ENCODE data around the gene FAM163B.

Gene FAM163B

DNA sequence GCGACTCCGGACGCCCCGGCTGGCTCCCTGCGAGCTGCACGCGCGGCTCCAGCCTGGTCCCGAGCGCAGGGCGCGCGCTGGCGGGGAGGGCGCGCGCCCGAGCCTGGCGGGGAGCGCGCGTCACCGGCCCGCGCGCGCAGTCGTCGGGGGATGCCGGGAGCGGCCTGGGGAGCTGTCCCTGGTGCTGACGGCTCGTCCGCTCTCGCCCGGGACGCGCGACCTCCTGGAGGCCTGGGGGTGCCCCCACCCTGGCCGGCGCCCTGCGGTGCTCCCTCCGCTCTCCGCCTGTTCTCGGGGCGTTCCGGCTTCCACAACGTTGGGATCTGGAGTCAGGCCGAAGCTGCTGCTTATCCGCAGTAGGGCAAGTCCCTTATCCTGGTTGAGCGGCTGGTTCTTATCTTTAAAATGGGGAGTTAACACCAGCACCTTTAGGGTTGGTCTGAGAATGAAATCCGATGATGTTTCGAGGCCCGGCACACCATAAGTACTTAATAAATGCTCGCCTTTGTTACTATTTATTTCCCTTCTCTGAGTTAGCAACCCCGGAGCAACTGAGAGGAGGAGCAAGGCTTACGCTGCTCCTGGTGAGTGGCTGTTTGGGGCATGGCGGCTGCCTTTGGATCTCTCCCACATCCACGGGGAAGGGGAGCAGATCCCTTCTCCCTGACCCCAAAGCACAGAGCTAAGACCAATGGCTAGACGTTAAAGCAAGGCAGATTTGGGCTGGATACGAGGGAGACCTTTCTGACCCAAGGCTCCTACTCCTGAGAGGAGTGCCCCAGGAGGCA, at the start of gene FAM163B:
Gene FAM163B (minus strand): TSS at position 79 of the 788 bp plus-strand sequence. CDS start 29,166 bp downstream, outside the sequence.
- TF ChIP-seq, protein P1, sequence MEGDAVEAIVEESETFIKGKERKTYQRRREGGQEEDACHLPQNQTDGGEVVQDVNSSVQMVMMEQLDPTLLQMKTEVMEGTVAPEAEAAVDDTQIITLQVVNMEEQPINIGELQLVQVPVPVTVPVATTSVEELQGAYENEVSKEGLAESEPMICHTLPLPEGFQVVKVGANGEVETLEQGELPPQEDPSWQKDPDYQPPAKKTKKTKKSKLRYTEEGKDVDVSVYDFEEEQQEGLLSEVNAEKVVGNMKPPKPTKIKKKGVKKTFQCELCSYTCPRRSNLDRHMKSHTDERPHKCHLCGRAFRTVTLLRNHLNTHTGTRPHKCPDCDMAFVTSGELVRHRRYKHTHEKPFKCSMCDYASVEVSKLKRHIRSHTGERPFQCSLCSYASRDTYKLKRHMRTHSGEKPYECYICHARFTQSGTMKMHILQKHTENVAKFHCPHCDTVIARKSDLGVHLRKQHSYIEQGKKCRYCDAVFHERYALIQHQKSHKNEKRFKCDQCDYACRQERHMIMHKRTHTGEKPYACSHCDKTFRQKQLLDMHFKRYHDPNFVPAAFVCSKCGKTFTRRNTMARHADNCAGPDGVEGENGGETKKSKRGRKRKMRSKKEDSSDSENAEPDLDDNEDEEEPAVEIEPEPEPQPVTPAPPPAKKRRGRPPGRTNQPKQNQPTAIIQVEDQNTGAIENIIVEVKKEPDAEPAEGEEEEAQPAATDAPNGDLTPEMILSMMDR (IDR thresholded peaks at IDR 0.05; ENCODE audit: low read depth, low read length), result no peak

DNA sequence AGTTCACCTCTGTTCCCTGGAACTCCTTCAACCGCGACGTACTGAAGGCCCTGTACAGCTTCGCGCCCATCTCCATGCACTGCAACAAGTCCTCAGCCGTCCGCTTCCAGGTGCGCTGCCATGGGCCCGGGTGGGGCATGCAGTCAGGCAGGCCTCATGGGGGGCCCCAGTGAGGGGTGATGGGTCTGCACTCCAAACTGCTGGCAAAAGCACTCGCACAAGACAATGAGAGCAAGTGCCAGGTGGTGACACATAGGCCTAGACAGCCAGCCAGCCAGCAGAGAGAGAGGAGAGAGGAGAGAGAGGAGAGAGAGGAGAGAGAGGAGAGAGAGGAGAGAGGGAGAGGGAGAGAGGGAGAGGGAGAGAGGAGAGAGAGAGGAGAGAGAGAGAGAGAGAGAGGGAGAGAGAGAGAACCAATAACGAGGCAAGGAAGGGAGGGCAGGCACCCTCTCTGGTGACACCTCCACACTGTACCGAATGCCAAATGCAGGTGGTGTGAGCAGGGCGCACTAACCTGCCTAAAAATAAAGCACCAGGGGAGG, 48.0 kb upstream of the FAM163B start:
- no peak overlapping the region for H3K4me3 ChIP-seq (ENCODE audit: low read depth, low read length)
- TF ChIP-seq, protein P1 (IDR thresholded peaks at IDR 0.05; ENCODE audit: low read depth, low read length), result no peak

More for the DNA sequence above, at the start of gene FAM163B:
- H3K4me3 ChIP-seq (ENCODE audit: low read depth, low read length), result no peak within 1 kb of the TSS

DNA sequence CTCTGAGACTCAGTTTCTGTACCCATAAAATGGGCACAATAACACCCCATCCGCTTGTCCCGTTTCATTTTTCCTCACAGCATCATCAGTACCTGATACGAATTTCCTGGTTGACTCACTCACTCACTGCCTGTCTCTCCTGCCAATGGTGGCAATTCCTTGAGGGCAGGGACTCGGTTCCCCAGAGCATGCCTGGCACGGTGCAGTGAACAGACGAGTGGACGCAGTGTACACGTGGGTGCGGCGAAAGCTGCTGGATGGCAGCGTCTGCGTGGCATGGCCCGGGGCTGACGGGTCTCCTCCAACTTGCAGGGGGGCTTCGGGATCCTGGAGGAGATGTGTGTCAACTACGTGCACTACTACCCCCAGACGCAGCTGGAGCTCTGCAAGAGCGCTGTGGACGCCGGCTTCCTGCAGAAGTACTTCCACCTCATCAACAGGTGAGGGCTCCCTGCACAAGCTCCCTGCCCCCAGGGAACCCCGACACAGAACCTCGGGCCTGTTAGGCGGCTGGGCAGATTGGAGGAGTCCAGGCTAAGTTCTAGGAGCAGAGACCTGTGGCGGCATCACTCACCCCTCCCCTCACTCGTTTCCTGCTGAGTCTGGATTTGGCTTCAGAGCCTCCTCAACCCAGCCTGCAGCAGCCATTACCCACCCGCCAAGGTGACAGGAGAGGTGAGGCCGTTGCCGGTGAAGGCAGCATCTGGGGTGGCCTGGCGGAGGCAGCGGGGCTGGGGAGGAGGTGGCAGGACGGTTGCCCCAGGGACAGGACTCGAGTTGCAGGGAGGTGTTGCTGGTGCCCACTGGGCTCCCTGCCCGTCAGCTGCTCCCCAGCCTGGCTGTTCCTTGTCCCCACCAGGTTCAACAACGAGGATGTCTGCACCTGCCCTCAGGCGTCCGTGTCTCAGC, 47.3 kb upstream of the FAM163B start:
- TF ChIP-seq, protein P1 (IDR thresholded peaks at IDR 0.05; ENCODE audit: low read depth, low read length), result no peak
- H3K4me3 ChIP-seq (ENCODE audit: low read depth, low read length), result no peak overlapping the region

DNA sequence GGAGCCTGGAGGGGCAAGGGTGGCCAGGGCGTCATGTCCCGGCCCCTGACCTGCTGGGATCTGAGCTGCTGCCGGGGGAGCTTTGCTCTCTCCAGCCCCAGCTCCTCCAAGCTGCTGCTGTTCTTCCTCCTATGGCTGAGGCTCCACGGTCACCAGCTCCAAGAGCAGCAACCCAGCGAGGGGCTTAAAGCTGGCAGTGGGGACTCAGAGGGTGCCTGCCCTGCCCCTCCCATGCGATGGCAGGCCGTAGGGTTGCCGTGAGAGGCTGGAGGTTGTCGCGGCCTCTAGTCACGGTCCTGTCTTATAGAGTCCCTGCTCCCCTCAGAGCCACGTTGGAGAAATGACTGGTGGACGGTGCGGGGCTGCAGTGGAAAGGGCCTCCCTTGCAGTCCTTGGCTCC, 46.5 kb upstream of the FAM163B start:
- TF ChIP-seq, protein P1 (IDR thresholded peaks at IDR 0.05; ENCODE audit: low read depth, low read length), result no peak

DNA sequence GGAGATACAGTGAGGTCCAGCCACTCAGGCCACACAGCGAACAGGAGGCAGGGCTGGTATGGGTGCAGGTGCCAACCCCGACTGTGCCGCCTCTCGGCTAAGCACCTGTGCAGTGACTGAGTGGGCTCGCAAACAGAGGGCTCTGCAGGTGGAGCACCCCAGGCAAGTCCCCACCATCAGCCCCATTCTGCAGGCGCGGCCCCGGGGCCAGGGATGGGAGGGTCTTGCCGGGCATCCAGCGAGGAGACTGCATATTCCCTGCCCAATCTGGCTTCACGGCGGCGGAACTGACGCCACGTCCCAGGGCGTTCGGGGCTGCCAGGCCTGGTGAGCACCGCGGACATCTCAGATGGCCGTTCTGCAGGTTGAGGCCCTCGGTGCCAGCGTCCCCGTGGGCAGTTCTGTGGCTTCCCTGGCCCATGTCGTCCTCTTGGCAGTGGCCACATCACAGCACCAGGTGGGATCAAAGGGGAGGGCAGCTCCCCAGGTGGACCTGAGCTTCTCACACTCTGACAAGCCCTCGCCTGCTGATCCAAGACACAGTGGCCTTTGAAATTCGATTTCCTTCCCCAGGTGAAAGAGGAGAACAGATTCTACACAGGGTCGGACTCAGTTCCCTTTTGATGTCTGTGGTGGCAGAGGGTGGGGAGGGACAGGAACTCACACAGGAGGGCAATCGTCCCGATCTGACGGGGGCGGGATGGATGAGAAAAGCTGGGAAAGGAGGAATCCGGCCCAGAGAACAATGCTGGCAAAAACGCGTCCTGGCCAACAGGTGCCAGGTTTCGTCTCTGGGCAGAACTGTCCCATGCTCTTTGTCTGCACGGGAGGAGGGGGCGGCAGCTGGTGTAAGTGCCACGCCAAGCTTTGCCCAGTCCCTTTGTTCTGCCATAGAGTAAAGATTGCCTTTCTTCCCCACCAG, 45.8 kb upstream of the FAM163B start:
- H3K4me3 ChIP-seq (ENCODE audit: low read depth, low read length), result no peak overlapping the region
- TF ChIP-seq, protein P1 (IDR thresholded peaks at IDR 0.05; ENCODE audit: low read depth, low read length), result no peak

More for the DNA sequence above, 46.5 kb upstream of the FAM163B start:
- no peak overlapping the region for H3K4me3 ChIP-seq (ENCODE audit: low read depth, low read length)

DNA sequence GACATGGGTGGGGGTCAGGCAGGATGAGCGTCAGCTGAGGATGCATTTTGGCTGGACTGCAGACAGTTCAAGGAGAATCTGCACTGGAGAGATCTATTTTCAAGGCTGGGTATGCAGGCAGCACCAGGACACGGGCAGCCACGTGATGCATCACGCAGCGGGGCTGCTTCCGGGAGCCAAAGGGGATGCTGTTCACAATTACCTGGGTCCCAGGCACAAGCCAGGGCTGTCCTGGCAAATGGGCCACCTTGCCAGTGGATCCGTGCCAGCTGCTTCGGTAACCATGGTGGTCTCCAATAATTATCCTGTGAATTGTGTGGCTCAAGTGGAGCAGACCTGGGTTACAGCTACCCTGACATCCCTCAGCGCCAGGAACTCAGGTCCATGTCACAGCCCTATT, 44.4 kb upstream of the FAM163B start:
- TF ChIP-seq, protein P1 (IDR thresholded peaks at IDR 0.05; ENCODE audit: low read depth, low read length), result no peak
- no peak overlapping the region for H3K4me3 ChIP-seq (ENCODE audit: low read depth, low read length)

Measured in WI38 (cell line).